RCC 7860 (cell line): ENCODE measurements around the gene DEFB108B.
"Not testable (repeated sequence)": the region's sequence is repeated elsewhere in the genome, so short reads cannot be mapped to it uniquely, and the experiment has no call there.

Source experiments
- DNase-seq: peaks from one replicate; pipeline ENCODE4 v3.0.0-alpha.2; 2015; ENCODE audit warnings: low spot score
- FAIRE-seq: peaks from 2 replicates; lab custom pipeline; 2012; peaks lifted over from hg19 to GRCh38; lab: Jason Lieb, UNC

DEFB108B gene

DNA sequence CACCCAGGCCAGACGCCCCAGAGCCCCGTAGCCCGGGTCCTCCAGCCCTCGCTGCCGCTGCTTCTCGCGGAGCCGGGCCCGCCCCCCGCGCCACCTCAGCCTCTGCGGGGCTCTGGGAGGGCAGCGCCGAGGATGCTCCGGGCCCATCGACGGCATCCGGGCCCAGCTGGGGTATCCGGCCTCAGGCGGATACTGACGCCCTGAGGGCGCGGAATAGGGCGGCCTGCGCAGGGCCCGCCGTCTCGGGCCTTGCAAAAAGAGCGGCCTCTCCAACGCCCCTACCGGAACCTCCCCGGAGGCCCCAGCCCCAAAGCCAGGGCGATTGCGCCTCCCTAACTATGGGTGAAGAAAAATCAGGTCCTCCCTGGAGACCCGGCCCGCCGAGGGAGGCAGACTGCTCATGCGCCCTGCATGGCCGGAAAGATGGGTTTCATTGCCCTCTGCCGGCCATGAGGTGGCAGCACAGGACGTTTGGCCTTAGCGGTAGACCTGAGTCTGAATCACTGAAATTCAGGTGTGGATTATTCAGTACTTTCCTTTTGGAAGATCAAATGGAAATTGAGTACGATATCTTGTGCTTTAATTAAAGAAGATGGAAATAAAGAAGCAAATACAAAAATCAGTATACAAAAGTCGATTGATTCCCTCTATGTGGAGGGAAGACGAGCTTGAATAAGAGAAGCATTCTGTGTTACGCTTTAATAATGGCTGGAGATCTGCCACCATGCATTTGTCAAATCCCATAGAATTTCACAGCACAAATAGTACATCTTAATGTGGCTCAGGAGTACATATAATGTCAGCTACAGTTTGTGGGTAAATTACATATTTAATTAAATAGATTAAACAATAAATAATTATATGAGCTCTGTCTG, 19.3 kb upstream of the DEFB108B start:
- FAIRE-seq = not testable (repeated sequence)
- peak; percentile 37 for DNase-seq

DNA sequence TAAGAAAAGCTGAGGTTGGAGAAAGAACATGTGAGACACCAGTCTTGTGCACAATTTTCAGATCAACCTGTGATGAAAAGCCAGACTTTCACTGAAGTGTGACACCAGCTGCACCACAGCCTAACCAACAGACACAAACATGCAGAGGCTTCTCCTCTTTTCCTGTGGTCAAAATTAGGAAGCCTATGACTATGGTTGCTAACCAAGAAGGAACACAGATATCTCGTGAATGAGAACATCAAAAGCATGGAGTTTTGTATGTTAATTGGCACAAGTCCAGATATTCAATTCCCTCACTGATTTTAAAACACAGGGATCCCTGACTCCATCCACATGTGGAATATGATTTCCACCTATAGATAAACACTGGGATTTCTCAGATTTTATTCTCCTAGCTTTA, 11.5 kb upstream of the DEFB108B start:
- not testable (repeated sequence) for FAIRE-seq, DNase-seq

DNA sequence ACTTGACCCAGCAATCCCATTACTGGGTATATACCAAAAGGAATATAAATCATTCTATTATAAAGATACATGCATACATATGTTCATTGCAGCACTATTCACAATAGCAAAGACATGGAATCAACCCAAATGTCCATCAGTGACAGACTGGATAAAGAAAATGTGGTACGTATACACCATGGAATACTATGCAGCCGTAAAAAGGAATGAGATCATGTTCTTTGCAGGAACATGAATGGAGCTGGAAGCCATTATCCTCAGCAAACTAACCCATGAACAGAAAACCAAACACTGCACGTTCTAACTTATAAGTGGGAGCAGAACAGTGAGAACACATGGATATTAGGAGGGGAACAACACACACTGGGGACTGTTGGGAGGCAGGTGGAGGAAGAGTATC, 3.8 kb upstream of the DEFB108B start:
- not testable (repeated sequence) for FAIRE-seq, DNase-seq

DNA sequence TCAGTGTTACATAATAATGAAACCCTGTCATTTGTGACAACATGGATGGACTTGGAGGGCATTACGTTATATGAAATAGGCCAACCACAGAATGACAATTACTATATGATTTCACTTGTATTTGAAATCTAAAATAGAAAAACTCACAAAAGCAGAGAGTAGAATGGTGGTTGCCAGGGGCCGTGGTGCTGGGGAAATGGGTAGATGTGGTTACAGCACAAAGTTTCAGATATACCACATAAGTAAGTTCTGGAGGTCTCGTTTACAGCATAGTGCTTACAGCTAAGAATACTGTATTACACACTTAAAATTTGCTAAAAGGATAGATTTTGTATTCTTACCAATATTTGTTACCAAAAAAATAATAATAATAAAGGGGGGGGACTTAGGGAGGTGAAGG, 3.3 kb upstream of the DEFB108B start:
- not testable (repeated sequence) for FAIRE-seq, DNase-seq

DNA sequence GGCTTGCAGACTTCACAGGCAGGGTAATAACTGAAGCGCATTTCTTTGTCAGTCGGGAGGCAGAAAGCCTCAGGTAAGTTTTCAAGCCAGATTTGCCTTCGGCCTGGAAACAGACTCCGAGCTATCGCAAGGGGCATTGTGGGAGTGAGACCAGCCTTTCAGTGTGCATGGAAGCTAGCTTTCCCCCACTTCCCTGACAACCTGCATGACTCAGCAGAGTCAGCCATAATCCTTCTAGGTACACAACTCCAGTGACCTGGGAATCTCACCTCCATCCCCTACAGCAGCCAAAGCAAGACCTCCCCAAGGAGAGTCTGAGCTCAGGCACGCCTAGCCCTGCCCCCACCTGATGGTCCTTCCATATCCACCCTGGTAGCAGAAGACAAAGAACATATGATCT, 9.7 kb downstream of the DEFB108B start:
- not testable (repeated sequence) for DNase-seq, FAIRE-seq

DNA sequence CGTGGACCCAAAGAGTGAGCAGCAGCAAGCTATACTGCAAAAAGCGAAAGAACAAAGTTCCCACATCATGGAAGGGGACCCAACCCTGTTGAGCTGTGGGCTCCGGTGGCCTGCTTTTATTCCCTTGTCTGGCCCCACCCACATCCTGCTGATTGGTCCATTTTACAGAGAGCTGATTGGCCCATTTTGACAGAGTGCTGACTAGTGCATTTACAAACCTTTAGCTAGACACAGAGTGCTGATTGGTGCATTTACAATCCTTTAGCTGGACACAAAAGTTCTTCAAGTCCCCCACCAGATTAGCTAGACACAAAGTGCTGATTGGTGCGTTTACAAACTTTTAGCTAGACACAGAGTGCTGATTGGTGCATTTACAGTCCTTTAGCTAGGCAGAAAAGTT, 10.4 kb downstream of the DEFB108B start:
- DNase-seq, FAIRE-seq: not testable (repeated sequence)

DNA sequence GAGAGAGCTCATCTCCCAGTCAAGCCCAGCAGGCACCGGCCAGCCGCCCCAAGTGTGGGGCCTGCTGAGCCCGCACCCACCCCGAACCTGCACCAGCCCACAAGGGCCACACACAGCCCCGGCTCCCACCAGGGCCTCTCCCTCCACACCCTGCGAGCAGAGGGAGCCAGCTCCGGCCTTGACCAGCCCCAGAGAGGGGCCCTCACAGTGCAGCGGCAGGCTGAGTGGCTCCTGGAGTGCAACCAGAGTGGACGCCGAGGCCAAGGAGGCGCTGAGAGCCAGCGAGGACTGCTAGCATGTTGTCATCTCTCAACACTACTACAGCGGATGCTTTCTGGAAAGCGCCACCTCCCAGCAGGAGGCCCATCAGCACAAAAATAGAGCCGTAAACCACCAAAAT, 10.9 kb downstream of the DEFB108B start:
- DNase-seq = no peak
- no peak for FAIRE-seq

DNA sequence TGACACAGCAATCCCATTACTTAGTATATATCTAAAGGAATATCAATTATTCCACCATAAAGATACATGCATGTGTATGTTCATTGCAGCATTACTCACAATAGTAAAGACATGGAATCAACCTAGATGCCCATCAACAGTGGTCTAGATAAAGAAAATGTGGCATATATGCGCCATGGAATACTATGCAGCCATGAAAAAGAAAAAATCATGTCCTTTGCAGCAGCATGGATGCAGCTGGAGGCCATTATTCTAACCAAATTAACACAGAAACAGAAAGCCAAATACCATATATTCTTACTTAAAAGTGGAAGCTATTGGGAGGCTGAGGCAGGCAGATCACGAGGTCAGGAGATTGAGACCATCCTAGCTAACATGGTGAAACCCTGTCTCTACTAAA, 20.9 kb downstream of the DEFB108B start:
- DNase-seq, FAIRE-seq: not testable (repeated sequence)

DNA sequence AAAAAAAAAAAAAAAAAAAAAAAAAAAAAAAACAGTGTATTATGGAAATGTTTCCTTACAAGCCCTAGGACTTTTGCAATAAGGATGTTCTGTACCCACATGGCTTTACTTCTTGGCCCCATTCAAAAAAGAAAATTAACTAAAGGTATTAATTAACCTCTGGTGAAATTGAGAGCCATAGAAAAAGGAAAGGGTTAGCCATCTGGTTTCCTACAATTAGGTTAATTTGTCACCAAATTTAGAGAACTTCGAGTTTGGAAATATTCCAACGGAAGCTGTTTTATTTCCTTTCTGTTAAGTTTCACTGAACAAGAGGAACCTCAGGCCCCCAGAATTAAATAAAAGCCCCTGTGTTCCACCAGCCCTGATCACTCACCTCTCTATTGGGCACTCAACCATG, 22.9 kb downstream of the DEFB108B start:
- FAIRE-seq, DNase-seq: not testable (repeated sequence)

DNA sequence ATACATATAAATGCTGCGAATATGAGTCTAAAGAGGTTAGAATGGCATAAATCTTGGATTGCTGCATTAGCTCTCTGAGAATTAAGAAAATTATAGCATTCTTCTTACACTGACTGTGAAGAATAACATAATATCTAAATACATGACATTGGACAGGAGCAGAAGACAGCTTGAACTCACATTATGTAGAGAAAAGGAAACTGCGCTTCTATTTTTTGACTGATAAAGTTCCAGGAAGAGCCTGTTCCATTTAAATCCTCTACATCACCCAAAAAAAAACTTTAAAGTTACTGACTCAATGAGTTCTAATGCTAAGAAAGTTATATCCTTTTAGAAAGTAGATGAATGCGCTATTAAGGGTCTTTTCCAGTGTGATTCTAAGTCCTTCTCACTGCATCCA, 27.8 kb downstream of the DEFB108B start:
- not testable (repeated sequence) for DNase-seq, FAIRE-seq

DNA sequence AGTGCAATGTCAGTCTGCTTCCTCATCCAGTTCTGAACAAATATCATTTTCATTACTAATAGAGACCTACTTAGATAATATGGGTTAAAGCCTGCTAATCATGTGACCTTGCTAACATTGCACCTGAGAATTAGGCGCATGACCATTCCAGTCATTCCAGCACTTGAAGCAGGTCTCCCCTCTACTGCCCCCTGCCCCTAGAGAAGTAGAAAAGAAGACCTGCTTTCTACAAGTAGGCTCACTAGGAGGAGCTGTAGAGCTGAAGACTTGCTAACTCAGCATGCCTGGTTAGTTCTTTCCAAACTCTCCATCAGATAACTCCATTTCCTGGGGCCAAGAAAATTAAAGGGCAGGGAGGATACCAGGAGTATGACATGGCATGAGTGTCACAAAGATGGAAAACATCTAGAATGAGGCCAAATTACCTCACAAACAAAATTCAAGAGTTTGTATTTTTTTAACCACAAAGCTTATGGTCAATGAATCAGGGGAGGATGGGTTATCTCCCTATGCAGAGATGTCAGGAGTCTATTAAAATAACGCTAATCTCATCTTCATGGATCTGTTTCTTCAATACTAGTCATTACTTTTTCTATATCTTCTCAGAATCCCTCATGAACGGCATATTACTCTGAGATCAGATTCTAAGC, 31.1 kb downstream of the DEFB108B start:
- FAIRE-seq (peak; percentile 38), DNase-seq (peak; percentile 52)

DNA sequence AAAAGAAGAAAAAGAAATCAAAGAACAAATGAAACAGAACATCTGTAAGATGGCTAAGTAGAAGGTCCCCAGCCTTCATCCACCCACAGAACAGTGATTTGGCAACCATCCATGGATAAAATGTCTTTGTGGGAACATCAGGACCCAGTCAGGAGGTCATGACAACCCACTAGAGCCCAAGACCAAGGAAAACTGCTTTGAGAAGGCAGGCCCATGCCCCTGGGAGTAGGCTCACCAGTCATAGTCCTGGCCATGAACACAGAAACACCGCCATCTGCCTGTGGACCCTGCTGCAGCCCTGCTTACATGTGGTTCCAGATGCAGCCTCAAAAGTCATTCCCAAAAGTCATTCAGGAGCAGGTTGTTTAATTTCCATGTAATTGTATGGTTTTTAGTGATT, 34.2 kb downstream of the DEFB108B start:
- FAIRE-seq, DNase-seq: not testable (repeated sequence)

DNA sequence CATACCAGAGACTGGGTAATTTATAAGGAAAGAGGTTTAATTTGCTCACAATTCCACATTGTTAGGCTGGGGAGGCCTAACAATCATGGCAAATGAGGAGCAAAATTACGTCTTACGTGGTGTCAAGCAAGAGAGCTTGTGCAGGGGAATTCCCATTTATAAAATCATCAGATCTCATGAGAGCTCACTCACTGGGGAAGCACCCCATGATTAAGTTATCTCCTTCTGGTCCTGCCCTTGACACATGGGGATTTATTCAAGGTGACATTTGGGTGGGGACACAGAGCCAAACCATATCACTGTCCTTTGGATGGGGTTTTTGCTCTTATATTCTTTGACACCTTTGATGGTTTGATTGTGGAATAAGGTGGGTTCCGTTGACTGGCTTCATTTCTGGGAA, 36.9 kb downstream of the DEFB108B start:
- not testable (repeated sequence) for FAIRE-seq, DNase-seq

DNA sequence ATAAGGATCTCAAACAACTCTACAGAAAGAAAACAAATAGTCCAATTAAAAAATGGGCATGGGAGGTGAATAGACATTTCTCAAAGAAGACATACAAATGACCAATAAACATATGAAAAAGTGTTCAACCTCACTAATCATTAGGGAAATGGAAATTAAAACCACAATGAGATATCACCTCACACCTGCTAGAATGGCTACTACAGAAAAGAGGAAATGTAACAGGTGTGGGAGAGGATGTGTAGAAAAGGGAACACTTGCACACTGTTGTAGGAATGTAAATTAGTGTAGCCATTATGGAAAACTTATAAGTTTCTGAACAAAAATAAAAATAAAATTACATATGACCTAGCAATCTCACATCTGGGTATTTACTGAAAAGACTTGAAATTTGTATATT, 37.7 kb downstream of the DEFB108B start:
- not testable (repeated sequence) for FAIRE-seq, DNase-seq

DNA sequence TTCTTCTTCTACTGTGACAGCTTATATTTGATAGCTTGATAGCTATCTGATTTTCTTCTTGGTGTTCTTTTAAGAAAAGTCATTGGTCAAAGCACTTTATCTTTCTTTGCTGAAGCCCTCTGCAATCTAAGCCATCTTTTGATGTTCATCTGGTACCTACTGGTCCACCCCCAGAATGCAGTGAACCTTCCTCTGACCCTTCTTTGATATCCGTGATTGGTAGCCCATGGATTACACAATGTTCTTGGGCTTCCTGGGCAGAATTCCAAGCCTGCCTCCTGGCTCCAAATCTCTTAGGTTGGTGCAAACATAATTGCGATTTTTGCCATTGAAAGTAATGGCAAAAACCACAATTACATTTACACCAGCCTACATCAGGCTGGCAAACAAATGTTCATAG, 43.3 kb downstream of the DEFB108B start:
- FAIRE-seq, DNase-seq: not testable (repeated sequence)

DNA sequence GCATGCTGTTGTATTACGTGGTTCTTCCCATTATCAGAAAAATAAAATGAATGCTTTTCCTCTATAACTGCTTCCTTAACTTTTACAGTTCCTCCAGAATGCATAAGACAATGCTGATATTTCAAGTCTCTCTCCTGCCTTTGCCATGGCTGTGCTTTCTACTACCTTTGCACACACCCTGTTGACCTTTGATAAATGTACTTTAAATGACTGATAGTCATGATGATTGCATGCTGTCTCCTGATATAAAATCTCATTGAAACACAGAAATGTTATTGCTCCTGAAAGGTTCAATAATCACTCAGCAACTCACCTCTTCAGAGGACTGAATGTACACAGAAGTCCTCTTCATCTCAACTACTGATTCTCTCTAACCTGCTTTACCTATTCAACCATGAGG, 45.1 kb downstream of the DEFB108B start, which contains the start of gene DEFB131B:
TSS of gene DEFB131B (plus strand) at position 395 of the 400 bp plus-strand sequence. CDS start at position 395, 0 bp downstream.
- DNase-seq, FAIRE-seq: not testable (repeated sequence)

DNA sequence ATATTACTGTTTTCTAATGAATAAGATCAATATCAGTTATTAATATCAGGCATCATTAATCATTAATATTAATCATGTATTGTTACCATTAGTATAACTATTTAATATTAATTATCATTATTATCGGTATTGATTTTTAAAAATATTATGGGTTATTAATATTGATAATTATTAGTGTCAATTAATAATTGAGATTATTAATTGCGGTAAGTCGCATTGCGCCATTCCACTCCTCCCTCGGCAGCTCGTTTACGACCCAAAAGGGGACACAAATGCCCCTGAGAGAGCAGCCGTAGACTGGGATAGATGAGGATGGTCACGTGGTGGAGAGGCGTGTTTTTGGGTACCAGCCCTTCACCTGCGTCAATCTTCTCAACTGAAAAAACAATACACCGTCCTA, 52.8 kb downstream of the DEFB108B start:
- FAIRE-seq, DNase-seq: not testable (repeated sequence)
